ENCODE results near the gene TRAF4.

Gene TRAF4

GRCh38 chr17:28743243-28744103 is at the start of gene TRAF4:
TRAF4 (plus strand) TSS chr17:28744011; CDS start chr17:28744113, 102 bp downstream.
- peak; percentile 91 for DNase-seq (ENCODE audit: low spot score)

DNA sequence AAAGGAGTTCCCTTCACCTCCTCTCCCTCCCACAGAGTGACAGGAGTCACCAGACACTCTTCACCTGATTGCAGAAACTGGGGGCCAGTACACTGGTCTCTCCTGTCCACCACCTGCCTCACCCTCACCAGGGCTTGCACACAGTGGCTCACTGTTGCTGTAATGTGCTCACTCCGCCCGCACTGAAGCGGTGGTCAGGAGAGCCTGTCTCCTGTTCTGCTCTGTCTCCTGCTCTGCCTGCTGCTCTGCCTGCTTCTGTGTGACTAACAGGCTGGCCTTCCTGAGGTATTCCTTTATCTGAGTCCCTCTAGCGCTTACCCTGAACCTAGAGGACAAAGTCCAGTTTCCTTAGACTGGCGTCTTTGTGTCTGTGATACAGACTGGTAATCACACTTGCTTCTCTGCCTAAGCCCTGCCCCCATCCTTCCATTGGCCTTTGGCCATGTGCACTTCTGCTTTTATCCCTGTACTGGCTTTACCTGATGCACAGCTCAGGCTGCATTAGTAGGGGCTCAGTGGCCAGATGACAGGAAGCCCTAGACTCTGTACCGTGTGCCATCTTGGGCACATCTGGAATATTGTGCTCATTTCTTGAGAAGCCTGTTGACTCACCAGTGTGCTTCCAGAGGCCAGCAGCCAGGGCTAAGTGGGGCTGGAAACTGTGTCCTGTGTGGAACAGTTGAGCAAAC is 45.4 kb upstream of the TRAF4 start:
- in situ Hi-C loops (cut with MboI; ENCODE audit: low pct_unique_long_range_greater_than_20kb, low sequenced_read_pairs, unreplicated experiment), result no loop called here

More at GRCh38 chr17:28743243-28744103, at the start of gene TRAF4:
- peak; percentile 34 for TF ChIP-seq CTCF (IDR thresholded peaks at IDR 0.05; ENCODE audit: extremely low read depth, insufficient read depth, missing control alignments)
- in situ Hi-C loops (cut with MboI; ENCODE audit: low pct_unique_long_range_greater_than_20kb, low sequenced_read_pairs, unreplicated experiment), result no loop called here

DNA sequence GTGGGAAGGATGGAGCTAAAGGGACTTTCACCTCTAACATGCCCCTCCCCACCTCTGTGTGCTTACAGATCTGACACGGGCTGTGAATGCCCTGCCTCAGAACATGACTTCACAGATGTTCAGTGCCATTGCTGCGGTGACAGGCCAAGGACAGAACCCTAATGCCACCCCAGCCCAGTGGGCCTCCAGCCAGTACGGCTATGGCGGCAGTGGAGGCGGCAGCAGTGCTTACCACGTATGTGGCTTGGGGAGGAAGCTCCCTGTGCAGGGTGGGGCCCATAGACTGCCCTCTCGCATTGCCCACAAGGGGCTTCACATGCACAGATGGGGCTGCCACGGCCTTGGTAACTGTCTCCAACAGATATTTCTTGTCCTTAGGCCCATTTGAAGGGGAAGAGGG is 43.5 kb upstream of the TRAF4 start:
- in situ Hi-C loops (cut with MboI; ENCODE audit: low pct_unique_long_range_greater_than_20kb, low sequenced_read_pairs, unreplicated experiment), result no loop called here
- DNase-seq (ENCODE audit: low spot score), result no peak
- TF ChIP-seq CTCF (IDR thresholded peaks at IDR 0.05; ENCODE audit: extremely low read depth, insufficient read depth, missing control alignments), result no peak

More for the DNA sequence above, 45.4 kb upstream of the TRAF4 start:
- no peak for DNase-seq (ENCODE audit: low spot score)
- TF ChIP-seq CTCF (IDR thresholded peaks at IDR 0.05; ENCODE audit: extremely low read depth, insufficient read depth, missing control alignments), result no peak

DNA sequence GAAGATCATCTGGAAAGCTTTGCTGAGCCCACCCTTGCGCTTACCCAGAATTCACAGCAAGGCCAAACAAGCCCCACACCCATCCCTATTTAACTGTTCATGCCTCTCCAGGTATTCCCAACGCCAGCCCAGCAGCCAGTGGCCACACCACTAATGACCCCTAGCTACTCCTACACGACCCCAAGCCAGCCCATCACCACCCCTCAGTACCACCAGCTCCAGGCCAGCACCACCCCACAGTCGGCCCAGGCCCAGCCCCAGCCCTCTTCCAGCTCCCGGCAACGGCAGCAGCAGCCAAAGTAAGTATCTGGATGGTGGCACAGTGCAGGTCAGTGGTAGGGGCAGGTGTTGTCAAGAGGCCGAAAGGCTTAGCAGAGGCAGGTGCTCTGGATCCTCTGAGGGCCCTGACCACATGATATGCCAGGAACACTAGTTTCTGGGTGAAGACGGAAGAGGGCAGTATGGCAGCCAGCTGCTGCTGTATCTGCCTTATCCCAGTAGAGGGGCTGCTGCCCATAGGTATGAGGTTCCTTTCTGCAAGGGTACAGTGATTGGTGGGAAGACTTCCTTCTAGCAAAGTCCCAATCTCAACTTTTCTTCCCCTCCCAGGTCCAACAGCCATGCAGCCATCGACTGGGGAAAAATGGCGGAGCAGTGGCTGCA is 42.9 kb upstream of the TRAF4 start:
- in situ Hi-C loops (cut with MboI; ENCODE audit: low pct_unique_long_range_greater_than_20kb, low sequenced_read_pairs, unreplicated experiment), result no loop called here
- no peak for DNase-seq (ENCODE audit: low spot score)

GRCh38 chr17:28702026-28702751 is 41.6 kb upstream of the TRAF4 start:
- no peak for TF ChIP-seq CTCF (IDR thresholded peaks at IDR 0.05; ENCODE audit: extremely low read depth, insufficient read depth, missing control alignments)
- in situ Hi-C loops (cut with MboI; ENCODE audit: low pct_unique_long_range_greater_than_20kb, low sequenced_read_pairs, unreplicated experiment), result no loop called here
- DNase-seq (ENCODE audit: low spot score), result no peak

More for the DNA sequence above, 42.9 kb upstream of the TRAF4 start:
- TF ChIP-seq CTCF (IDR thresholded peaks at IDR 0.05; ENCODE audit: extremely low read depth, insufficient read depth, missing control alignments), result no peak

GRCh38 chr17:28702752-28703150 is 41.1 kb upstream of the TRAF4 start:
- DNase-seq (ENCODE audit: low spot score), result no peak
- in situ Hi-C loops (cut with MboI; ENCODE audit: low pct_unique_long_range_greater_than_20kb, low sequenced_read_pairs, unreplicated experiment), result no loop called here
- TF ChIP-seq CTCF (IDR thresholded peaks at IDR 0.05; ENCODE audit: extremely low read depth, insufficient read depth, missing control alignments), result no peak
